ENCODE results near the gene PDE2A. TPM values are rescaled to one million over a fixed set of nuclear protein-coding genes. Genes with fewer than 3 reads are reported as not detected.

Gene PDE2A
- total RNA-seq, 4 donors from 2014 or later, result 54.0 to 339 (median 84.6) TPM

GRCh38 chr11:72588421-72589410 lies 85.5 kb downstream of the PDE2A start:
- TF ChIP-seq, protein P1, sequence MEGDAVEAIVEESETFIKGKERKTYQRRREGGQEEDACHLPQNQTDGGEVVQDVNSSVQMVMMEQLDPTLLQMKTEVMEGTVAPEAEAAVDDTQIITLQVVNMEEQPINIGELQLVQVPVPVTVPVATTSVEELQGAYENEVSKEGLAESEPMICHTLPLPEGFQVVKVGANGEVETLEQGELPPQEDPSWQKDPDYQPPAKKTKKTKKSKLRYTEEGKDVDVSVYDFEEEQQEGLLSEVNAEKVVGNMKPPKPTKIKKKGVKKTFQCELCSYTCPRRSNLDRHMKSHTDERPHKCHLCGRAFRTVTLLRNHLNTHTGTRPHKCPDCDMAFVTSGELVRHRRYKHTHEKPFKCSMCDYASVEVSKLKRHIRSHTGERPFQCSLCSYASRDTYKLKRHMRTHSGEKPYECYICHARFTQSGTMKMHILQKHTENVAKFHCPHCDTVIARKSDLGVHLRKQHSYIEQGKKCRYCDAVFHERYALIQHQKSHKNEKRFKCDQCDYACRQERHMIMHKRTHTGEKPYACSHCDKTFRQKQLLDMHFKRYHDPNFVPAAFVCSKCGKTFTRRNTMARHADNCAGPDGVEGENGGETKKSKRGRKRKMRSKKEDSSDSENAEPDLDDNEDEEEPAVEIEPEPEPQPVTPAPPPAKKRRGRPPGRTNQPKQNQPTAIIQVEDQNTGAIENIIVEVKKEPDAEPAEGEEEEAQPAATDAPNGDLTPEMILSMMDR (IDR thresholded peaks at IDR 0.05), result no peak
- no peak for DNase-seq (ENCODE audit: low spot score)
- no peak for ATAC-seq (ENCODE audit: low FRiP score)

DNA sequence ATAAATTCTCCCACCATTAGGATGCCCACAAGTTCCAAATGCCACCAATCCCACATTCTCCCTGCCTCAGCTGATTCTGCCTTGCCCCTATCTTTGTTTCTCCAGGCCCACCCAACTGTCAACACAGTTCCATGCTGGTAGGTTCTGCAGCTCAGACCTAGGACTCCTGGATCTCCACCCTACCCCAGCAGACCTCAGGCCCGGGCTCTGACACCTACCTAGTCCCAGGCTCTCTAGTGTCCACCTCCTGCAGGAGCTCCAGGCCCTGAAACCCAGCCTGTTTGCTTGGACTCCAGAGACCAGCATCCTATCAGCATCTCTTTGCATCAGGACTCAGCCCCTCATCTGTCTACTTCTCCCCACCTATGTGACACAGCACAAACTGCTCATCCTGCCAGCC lies 86.5 kb downstream of the PDE2A start:
- no peak for DNase-seq (ENCODE audit: low spot score)
- TF ChIP-seq, protein P1 (IDR thresholded peaks at IDR 0.05), result no peak
- no peak for ATAC-seq (ENCODE audit: low FRiP score)

- no peak for DNase-seq (ENCODE audit: low spot score)
- ATAC-seq (ENCODE audit: low FRiP score), result no peak
- TF ChIP-seq, protein P1 (IDR thresholded peaks at IDR 0.05), result no peak
Observed at GRCh38 chr11:72586321-72587090, 87.7 kb downstream of the PDE2A start.

DNA sequence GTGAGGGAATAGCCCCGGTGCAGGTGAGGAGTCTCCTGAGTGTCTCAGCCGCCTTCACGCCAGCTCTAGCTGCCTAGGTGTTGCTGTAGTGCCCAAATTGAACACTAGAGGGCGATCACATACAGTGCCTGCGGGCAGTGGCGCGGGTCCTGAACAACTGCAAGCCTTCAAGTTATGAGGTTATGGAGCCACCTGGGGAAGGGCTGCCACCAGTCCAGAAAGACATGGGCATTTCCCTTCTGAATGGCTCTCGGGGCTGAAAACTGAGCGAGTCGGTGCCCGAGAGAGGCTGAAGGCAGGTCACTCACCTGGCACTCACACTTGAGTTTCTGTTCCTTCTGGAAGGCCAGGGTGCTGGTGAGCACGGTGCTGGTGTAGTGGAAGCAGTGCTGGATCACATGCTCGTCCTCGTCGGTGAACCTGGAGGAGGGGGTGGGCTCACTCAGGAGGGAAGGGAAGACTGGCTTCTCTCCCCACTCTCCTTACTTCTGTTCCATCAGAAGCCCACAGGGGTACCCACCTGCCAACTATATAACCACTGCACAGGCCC lies 88.4 kb downstream of the PDE2A start:
- no peak for DNase-seq (ENCODE audit: low spot score)
- ATAC-seq (ENCODE audit: low FRiP score), result peak; percentile 53
- TF ChIP-seq, protein P1 (IDR thresholded peaks at IDR 0.05), result peak in 2 of 3 donors; percentile 61 to 80

- DNase-seq (ENCODE audit: low spot score) (no peak), ATAC-seq (ENCODE audit: low FRiP score) (no peak)
- TF ChIP-seq, protein P1 (IDR thresholded peaks at IDR 0.05), result no peak
Observed at GRCh38 chr11:72584939-72585597, 89.2 kb downstream of the PDE2A start.

GRCh38 chr11:72584293-72584938 lies 89.8 kb downstream of the PDE2A start:
- DNase-seq (ENCODE audit: low spot score) (no peak), ATAC-seq (ENCODE audit: low FRiP score) (no peak)
- TF ChIP-seq, protein P1 (IDR thresholded peaks at IDR 0.05), result no peak

All from omental fat pad (tissue), 4 donors.